ENCODE measurements around the gene KIFC1. TPM values are rescaled to one million over a fixed set of nuclear protein-coding genes. Genes with fewer than 3 reads are reported as not detected.

KIFC1 gene
- polyA plus RNA-seq, 3 donors: 0.14 to 0.87 (median 0.68) TPM

DNA sequence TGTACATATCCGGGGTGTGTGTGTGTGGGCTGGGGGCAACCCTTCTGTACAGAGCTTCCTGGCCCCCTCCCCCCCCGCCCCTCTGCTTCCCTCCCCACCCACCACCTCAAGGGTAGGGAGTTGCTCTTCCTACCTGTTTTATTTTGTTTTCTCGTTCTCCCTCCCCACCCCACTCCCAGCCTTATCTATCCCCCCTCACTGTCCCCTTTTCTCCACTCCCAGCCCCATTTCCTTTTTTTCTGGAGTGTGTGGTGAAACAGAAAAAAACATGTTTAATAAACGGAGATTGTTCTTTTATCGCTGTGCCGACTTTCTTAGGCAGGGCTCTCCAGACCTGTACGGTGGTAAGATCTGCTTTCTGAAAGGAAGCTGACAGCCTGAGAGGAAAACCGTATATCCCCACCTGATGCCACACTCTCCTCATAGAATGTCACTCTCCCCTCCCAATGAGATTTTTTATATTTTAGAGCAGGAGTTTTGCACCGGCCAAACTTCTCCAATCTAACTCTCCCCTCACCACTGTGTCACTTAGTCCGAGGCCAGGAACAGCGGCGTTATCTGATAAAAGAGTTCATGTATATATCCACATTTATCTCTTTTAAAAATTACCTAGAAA is 61.9 kb downstream of the KIFC1 start:
- no peaks in the 10 kb centered on the region for H3K9me3 ChIP-seq (replicated peaks in 1 of 2; ENCODE audit: control insufficient read depth in 1 of 2, insufficient read depth in 1 of 2, low read length in 2 of 2)
- H3K79me2 ChIP-seq (ENCODE audit: insufficient read depth, low read length): peaks cover 45% of the 10 kb centered on the region
- H2AFZ ChIP-seq (ENCODE audit: insufficient read depth, low read depth, low read length, poor library complexity, severe bottlenecking): peak overlapping the region; percentile 87
- peak overlapping the region; percentile 56 to 82 for H3K27ac ChIP-seq (ENCODE audit: low read depth in 1 of 2, low read length in 2 of 2)
- peak overlapping the region; percentile 86 for H3K4me2 ChIP-seq (replicated peaks; ENCODE audit: extremely low read depth, low read length, poor library complexity, severe bottlenecking)
- Mint-ChIP-seq H3K27me3 (ENCODE audit: low read depth in 3 of 3) (peaks cover 0 to 3% (median 1%) of the 10 kb centered on the region in 3 donors), H3K27ac (peak overlapping the region; percentile 61 to 95 (median 89)), H3K36me3 (peaks cover 21 to 22% of the 10 kb centered on the region in 2 donors), H3K9me3 (no peaks in the 10 kb centered on the region), H3K4me3 (peak overlapping the region; percentile 89 to 91), H3K4me1 (peaks cover 60% of the 10 kb centered on the region)
- TF ChIP-seq, protein P1, sequence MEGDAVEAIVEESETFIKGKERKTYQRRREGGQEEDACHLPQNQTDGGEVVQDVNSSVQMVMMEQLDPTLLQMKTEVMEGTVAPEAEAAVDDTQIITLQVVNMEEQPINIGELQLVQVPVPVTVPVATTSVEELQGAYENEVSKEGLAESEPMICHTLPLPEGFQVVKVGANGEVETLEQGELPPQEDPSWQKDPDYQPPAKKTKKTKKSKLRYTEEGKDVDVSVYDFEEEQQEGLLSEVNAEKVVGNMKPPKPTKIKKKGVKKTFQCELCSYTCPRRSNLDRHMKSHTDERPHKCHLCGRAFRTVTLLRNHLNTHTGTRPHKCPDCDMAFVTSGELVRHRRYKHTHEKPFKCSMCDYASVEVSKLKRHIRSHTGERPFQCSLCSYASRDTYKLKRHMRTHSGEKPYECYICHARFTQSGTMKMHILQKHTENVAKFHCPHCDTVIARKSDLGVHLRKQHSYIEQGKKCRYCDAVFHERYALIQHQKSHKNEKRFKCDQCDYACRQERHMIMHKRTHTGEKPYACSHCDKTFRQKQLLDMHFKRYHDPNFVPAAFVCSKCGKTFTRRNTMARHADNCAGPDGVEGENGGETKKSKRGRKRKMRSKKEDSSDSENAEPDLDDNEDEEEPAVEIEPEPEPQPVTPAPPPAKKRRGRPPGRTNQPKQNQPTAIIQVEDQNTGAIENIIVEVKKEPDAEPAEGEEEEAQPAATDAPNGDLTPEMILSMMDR (IDR thresholded peaks at IDR 0.05): no peak
- H3K9ac ChIP-seq (ENCODE audit: insufficient read depth, low read length, poor library complexity, severe bottlenecking): peak overlapping the region; percentile 78
- H3K27me3 ChIP-seq (ENCODE audit: control insufficient read depth in 2 of 2, insufficient read depth in 2 of 2, low read length in 2 of 2): no peaks in the 10 kb centered on the region
- H3K36me3 ChIP-seq (replicated peaks in 1 of 2; ENCODE audit: control insufficient read depth in 1 of 2, insufficient read depth in 2 of 2, low read length in 2 of 2): peaks cover 0 to 11% of the 10 kb centered on the region in 2 donors
- 0% methylated on average over 1 of the region's 12 CpGs for WGBS (ENCODE audit: insufficient coverage)
- H4K20me1 ChIP-seq (ENCODE audit: insufficient read depth, low read length): no peaks in the 10 kb centered on the region
- DNase-seq: no peak
- intact Hi-C loops (cut with micrococcal nuclease): loop anchor here in 1 of 2 donors (5.0 kb wide), 1 partner anchor 36 kb away; the partner anchor contains the start of gene CUTA
- H3K4me3 ChIP-seq (replicated peaks in 1 of 3; ENCODE audit: low read depth in 2 of 3, low read length in 3 of 3): peak overlapping the region; percentile 88 to 96 (median 95)
- H3K4me1 ChIP-seq (ENCODE audit: control insufficient read depth in 1 of 2, insufficient read depth in 2 of 2, low read length in 2 of 2): peaks cover 53 to 65% of the 10 kb centered on the region in 2 donors

DNA sequence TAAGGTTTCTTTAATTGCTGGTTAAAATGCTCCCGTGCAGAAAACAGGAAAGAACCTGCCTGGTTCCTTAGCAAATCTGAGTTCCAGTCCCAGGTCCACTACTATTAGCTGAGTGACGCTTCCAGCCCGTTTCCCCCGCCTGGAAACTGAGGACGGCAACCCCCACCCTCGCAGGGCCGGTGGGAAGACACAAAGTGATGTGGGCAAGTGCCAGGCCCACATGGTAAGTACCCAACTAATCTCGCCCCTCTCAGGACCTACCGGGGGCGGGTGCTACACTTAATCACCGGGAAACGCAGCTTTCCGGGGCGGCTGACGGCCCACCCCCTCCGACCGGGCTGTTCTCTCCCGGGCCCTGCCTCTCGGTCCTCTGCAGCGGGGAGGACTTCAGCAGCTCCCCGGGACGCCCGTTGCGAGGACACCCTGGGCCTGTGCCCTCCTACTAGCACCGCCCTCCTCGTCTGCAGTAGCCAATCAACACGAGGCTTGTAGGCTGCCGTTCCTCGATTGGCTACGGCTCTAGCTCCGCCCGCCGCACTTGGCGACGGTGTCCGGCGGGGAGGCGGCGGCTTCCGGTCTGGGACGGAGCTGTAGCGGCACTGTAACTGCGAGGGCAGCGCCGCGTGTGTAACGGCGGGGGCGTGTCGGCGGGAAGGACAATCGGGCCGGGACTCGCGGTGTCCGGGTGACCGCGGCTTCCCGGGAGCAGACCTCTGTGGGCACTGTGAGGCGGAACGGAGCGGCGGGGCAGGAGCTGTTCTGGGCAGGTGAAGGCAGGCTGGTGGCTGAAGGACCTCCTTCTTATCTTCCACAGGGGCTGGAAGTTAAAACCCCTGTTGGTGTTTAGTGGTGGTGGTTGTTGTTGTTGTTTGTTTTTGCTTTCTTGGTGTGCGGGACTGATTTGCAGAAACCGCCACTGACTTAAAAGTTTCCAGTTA is 62.7 kb downstream of the KIFC1 start, which contains the start of gene ZBTB9:
TSS of gene ZBTB9 (plus strand) at position 568 of the 938 bp plus-strand sequence. CDS start 525 bp downstream, outside the sequence.
- Histone ChIP-seq H4K20me1 (ENCODE audit: insufficient read depth, low read length) (no peaks in the 10 kb centered on the region), H3K4me3 (replicated peaks in 1 of 3; ENCODE audit: low read depth in 2 of 3, low read length in 3 of 3) (peak within 1 kb of the TSS; percentile 88 to 96 (median 95)), H3K27me3 (ENCODE audit: control insufficient read depth in 2 of 2, insufficient read depth in 2 of 2, low read length in 2 of 2) (no peaks in the 10 kb centered on the region), H3K27ac (ENCODE audit: low read depth in 1 of 2, low read length in 2 of 2) (peak within 1 kb of the TSS; percentile 56 to 82), H3K4me2 (replicated peaks; ENCODE audit: extremely low read depth, low read length, poor library complexity, severe bottlenecking) (peak within 1 kb of the TSS; percentile 86), H3K36me3 (replicated peaks in 1 of 2; ENCODE audit: control insufficient read depth in 1 of 2, insufficient read depth in 2 of 2, low read length in 2 of 2) (peaks cover 0 to 11% of the 10 kb centered on the region in 2 donors), H2AFZ (ENCODE audit: insufficient read depth, low read depth, low read length, poor library complexity, severe bottlenecking) (peak within 1 kb of the TSS; percentile 87), H3K79me2 (ENCODE audit: insufficient read depth, low read length) (peaks cover 38% of the 10 kb centered on the region), H3K9ac (ENCODE audit: insufficient read depth, low read length, poor library complexity, severe bottlenecking) (peak within 1 kb of the TSS; percentile 78), H3K9me3 (replicated peaks in 1 of 2; ENCODE audit: control insufficient read depth in 1 of 2, insufficient read depth in 1 of 2, low read length in 2 of 2) (no peaks in the 10 kb centered on the region), H3K4me1 (ENCODE audit: control insufficient read depth in 1 of 2, insufficient read depth in 2 of 2, low read length in 2 of 2) (peaks cover 45 to 58% of the 10 kb centered on the region in 2 donors)
- intact Hi-C loops (cut with micrococcal nuclease): loop anchor here in 1 of 2 donors (5.0 kb wide), 1 partner anchor 37 kb away; the partner anchor contains the start of gene CUTA
- TF ChIP-seq, protein P1 (IDR thresholded peaks at IDR 0.05): no peak
- H3K27ac Mint-ChIP-seq: peak within 1 kb of the TSS; percentile 86 to 95 (median 89)
- DNase-seq: peak; percentile 93 to 96 (median 94)
- peaks cover 15 to 16% of the 10 kb centered on the region in 2 donors for H3K36me3 Mint-ChIP-seq
- WGBS (ENCODE audit: insufficient coverage): under 1% methylated on average over 57 of the region's 65 CpGs
- H3K9me3 Mint-ChIP-seq: peaks cover 0 to 2% (median 0%) of the 10 kb centered on the region in 7 donors
- H3K27me3 Mint-ChIP-seq (ENCODE audit: low read depth in 3 of 3): peaks cover 0 to 3% (median 2%) of the 10 kb centered on the region in 3 donors
- peak within 1 kb of the TSS; percentile 89 to 91 for H3K4me3 Mint-ChIP-seq
- peaks cover 53% of the 10 kb centered on the region for H3K4me1 Mint-ChIP-seq
